Fibroblast of pulmonary artery (primary cell): ENCODE data around the gene FRS3.
"Not testable (repeated sequence)": the region's sequence is repeated elsewhere in the genome, so short reads cannot be mapped to it uniquely, and the experiment has no call there.

ENCODE experiments used
- DNase-seq: peaks from one replicate; pipeline ENCODE4 v3.0.0-alpha.2; 2010; ENCODE audit warnings: low read depth
- H3K4me3 ChIP-seq: replicated peaks from 2 replicates; pipeline ENCODE4 v1.5.1; 2011; ENCODE audit warnings: low read depth, mild to moderate bottlenecking, control low read depth, low read length, moderate library complexity
- TF ChIP-seq, protein P1 (sequence below): IDR thresholded peaks from 2 replicates; pipeline ENCODE4 v1.5.1; 2011; ENCODE audit warnings: mild to moderate bottlenecking, control low read depth, low read length, inconsistent platforms; ENCODE audit errors: missing control alignments

The FRS3 gene

GRCh38 chr6:41768545-41769308 lies 11.0 kb downstream of the FRS3 start:
- TF ChIP-seq, protein P1, sequence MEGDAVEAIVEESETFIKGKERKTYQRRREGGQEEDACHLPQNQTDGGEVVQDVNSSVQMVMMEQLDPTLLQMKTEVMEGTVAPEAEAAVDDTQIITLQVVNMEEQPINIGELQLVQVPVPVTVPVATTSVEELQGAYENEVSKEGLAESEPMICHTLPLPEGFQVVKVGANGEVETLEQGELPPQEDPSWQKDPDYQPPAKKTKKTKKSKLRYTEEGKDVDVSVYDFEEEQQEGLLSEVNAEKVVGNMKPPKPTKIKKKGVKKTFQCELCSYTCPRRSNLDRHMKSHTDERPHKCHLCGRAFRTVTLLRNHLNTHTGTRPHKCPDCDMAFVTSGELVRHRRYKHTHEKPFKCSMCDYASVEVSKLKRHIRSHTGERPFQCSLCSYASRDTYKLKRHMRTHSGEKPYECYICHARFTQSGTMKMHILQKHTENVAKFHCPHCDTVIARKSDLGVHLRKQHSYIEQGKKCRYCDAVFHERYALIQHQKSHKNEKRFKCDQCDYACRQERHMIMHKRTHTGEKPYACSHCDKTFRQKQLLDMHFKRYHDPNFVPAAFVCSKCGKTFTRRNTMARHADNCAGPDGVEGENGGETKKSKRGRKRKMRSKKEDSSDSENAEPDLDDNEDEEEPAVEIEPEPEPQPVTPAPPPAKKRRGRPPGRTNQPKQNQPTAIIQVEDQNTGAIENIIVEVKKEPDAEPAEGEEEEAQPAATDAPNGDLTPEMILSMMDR: no peak
- DNase-seq: no peak
- no peak overlapping the region for H3K4me3 ChIP-seq

DNA sequence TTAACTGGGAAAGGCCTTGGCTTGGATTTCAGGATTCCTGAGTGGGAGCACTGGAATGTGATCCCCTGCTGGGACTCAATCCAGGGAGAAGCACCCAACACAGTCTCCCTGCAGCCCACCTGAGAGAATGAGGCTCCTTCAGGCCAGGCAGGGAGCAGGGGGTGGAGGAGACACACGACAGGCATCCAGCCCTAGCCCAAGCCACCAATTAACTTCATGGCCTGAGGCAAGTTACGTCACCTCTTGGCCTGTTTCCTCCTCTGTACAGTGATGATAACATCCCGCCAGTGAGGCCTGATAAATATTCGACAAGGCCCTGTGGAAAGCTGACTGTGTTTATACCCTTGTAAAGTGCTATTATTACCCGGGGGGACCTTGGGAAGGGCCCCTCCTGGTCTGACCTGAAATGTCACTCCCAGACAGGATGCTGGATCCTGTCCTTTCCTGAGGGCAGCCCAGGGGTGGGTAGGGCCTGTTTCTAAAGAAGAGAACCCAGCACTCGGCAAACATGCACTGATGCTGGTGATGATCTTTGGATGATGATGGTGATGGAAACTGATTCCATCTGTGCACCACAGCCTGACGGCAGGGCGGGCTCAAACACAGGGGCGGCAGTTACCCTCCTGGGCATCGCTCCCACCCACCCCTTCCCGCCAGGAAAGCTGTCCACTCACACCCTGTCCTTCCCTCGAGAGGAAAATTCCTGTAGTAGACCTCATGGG lies 12.4 kb downstream of the FRS3 start:
- no peak overlapping the region for H3K4me3 ChIP-seq
- TF ChIP-seq, protein P1: no peak
- peak; percentile 80 for DNase-seq

- not testable (repeated sequence) for H3K4me3 ChIP-seq, DNase-seq
Measured at GRCh38 chr6:41766043-41766664, 13.5 kb downstream of the FRS3 start.

GRCh38 chr6:41763470-41763869 lies 16.2 kb downstream of the FRS3 start:
- TF ChIP-seq, protein P1: no peak
- DNase-seq: peak; percentile 35
- H3K4me3 ChIP-seq: no peak overlapping the region

DNA sequence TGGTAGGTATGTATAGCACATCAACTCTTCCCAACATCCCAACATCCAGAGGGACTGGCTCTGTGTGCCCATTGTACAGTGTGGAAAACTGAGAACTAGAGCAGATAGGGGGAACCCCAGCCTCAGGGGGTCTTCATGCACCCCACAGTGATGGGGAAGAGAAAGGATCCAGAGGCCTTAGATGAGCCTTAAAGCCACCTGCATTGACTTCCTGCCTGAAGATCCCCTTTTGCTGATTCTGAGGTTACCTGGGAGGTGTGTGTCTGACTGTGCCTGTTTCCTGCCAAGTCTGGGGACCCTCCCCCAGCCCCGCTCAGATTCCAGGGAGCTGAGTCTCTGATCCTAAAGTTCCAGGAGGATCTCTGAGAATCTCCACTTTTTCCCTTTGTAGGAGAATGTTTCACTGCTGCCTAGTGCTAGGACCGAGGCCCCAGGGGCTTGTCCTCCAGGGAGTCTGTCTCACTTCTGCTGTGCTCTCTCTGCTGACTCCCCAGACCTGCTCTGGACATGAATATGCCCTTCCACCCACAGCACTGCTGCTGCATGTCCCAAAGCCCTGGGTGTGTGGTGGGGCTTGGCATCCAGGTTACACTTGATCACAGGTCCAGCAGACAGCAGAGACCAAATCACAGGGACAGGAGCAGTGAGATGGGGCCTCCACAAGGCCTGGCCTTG lies 19.7 kb downstream of the FRS3 start:
- no peak overlapping the region for H3K4me3 ChIP-seq
- TF ChIP-seq, protein P1: no peak
- no peak for DNase-seq

DNA sequence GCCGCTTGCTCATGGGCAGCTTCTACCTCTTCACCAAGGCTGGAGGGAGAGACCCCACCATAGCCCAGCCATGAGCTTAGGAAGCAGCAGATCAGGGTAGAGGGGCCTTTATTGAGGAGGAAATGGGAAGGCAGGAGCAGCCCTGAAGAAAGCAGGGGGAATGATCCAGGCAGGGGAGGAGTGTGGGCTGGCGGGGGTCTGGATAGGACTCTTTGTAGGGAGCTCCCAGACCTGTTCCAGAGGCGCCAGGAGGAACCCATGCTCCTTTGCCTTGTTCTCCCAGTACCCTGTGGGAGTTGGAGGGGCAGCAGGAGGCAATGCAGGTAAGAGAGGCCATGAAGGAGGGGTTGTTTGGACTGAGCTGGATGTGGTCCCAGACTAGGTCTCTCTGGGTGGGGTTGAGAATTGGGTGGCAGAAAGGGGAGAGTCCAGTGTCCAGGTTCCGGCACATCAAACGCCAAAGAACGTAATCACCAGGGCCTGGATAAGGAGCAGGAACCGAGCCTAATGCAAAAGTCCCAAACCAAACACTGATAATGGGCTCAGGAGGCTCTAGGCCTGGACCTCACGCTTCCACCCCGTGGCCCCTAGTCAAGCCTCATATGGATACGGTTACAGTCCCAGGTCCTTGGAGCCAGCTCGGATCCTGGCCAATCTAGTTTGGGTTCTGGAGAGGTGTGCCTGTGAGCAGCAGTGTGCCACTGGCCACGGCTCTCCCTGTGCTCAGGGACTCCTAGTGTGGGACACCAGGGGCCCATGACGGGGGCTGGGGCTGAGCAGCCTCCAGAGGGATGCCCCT lies 20.4 kb downstream of the FRS3 start:
- H3K4me3 ChIP-seq: no peak overlapping the region
- no peak for DNase-seq
- TF ChIP-seq, protein P1: no peak

- TF ChIP-seq, protein P1: no peak
- no peak overlapping the region for H3K4me3 ChIP-seq
- DNase-seq: no peak
Measured at GRCh38 chr6:41758641-41759035, 21.1 kb downstream of the FRS3 start.
